K562 (cell line): Measurements from ENCODE around the gene JAKMIP2. TPM values are rescaled to one million over a fixed set of nuclear protein-coding genes. Genes with fewer than 3 reads are reported as not detected.

Source experiments
- ATAC-seq: fragments of 200-7000 bp; cut with Tn5 transposase; 3 replicates; pipeline ENCODE4 v1.9.1; 2020; ENCODE audit warnings: moderate library complexity
- BruUV-seq: library from RNA; stranded (reverse); fragments of 400-500 nt; replicated peaks from 2 replicates; lab custom pipeline; 2021; lab: Mats Ljungman, UMichigan
- CTCF ChIA-PET: fragments of 300-600 bp; formaldehyde crosslinking; extraction: SDS; loops from one replicate; lab custom pipeline; 2021; ENCODE audit warnings: low intra/inter-chr PET ratio; lab: Yijun Ruan, JAX
- POLR2A ChIA-PET: fragments of 300-600, 350-650 bp; sonication (Branson Sonifier 250); formaldehyde crosslinking; extraction: SDS; loops from one replicate; lab custom pipeline; 2021; ENCODE audit warnings: antibody characterized with exemption, inconsistent platforms; lab: Yijun Ruan, JAX
- DNase-seq, 4 experiments: peaks; one replicate each; pipeline versions ENCODE4 v3.0.0 to v3.0.0-alpha.2; 2011 to 2018; ENCODE audit warnings: low spot score in 3 of 4, mixed read lengths in 3 of 4; ENCODE audit errors: extremely low read depth in 1 of 4
- FAIRE-seq: peaks from 2 replicates; lab custom pipeline; 2011; peaks lifted over from hg19 to GRCh38; lab: Jason Lieb, UNC
- H2AFZ ChIP-seq: 2 replicates; pipeline ENCODE4 v1.6.0; 2011; ENCODE audit warnings: low read depth, low read length, control low read depth, inconsistent platforms
- H3K27ac ChIP-seq: fragments of 200-600 bp; 3 replicates; pipeline ENCODE4 v1.8.0; 2011; ENCODE audit warnings: low read depth, mild to moderate bottlenecking, control low read depth, inconsistent platforms, low read length, moderate library complexity, mixed read lengths; ENCODE audit errors: extremely low read depth
- H3K27me3 ChIP-seq, 2 experiments: fragments of 300-600 bp in 1 of 2; 2 replicates in 1 of 2; 3 replicates in 1 of 2; pipeline versions ENCODE4 v1.6.0 to v1.8.0; 2011; ENCODE audit warnings: inconsistent platforms in 2 of 2, low read length in 2 of 2, mild to moderate bottlenecking in 1 of 2, mixed read lengths in 1 of 2, moderate library complexity in 1 of 2; ENCODE audit not compliant: control insufficient read depth in 2 of 2, insufficient read depth in 2 of 2
- H3K36me3 ChIP-seq: fragments of 300-600 bp; 3 replicates; pipeline ENCODE4 v1.8.0; 2011; ENCODE audit warnings: mild to moderate bottlenecking, low read length, inconsistent platforms; ENCODE audit not compliant: control insufficient read depth, insufficient read depth
- H3K4me1 ChIP-seq, 2 experiments: fragments of 200-600 bp in 1 of 2; replicated peaks in 1 of 2; 2 replicates in 1 of 2; 3 replicates in 1 of 2; pipeline versions ENCODE4 v1.5.1 to v1.8.0; 2011; ENCODE audit warnings: inconsistent platforms in 2 of 2, low read length in 2 of 2, mild to moderate bottlenecking in 1 of 2, mixed read lengths in 1 of 2, moderate library complexity in 1 of 2; ENCODE audit not compliant: control insufficient read depth in 2 of 2, insufficient read depth in 2 of 2
- H3K4me2 ChIP-seq: 2 replicates; pipeline ENCODE4 v1.6.1; 2011; ENCODE audit warnings: low read length, control low read depth, inconsistent platforms, mixed read lengths; ENCODE audit not compliant: insufficient read depth
- H3K4me3 ChIP-seq: fragments of 200-600 bp; sonication (generic), shearing (Covaris generic); 2 replicates; pipeline ENCODE4 v1.5.1; 2016; ENCODE audit warnings: control low read depth, inconsistent platforms
- H3K79me2 ChIP-seq: fragments of 200-600 bp; 3 replicates; pipeline ENCODE4 v1.8.0; 2011; ENCODE audit warnings: low read length, inconsistent platforms; ENCODE audit not compliant: control insufficient read depth, insufficient read depth
- H3K9ac ChIP-seq, 2 experiments: 2 replicates each; pipeline versions ENCODE4 v1.6.0 to v1.6.1; 2011; ENCODE audit warnings: low read depth in 2 of 2, low read length in 2 of 2, control low read depth in 1 of 2, inconsistent platforms in 1 of 2, mild to moderate bottlenecking in 1 of 2, mixed read lengths in 1 of 2; ENCODE audit not compliant: insufficient read depth in 1 of 2
- H3K9me1 ChIP-seq: one replicate; pipeline ENCODE4 v1.6.0; 2011; ENCODE audit warnings: inconsistent platforms, mild to moderate bottlenecking, low read length, moderate library complexity; ENCODE audit not compliant: control insufficient read depth, insufficient read depth
- H3K9me3 ChIP-seq: replicated peaks from 2 replicates; pipeline ENCODE4 v1.5.1; 2011; ENCODE audit warnings: low read depth, low read length, inconsistent platforms; ENCODE audit not compliant: control insufficient read depth, insufficient read depth
- H4K20me1 ChIP-seq: replicated peaks from 2 replicates; pipeline ENCODE4 v1.6.1; 2011; ENCODE audit warnings: low read length, inconsistent platforms, mixed read lengths; ENCODE audit not compliant: control insufficient read depth, insufficient read depth
- EWSR1 ChIP-seq: fragments of 450-650 bp; IDR thresholded peaks from 2 replicates; pipeline ENCODE4 v1.6.1; 2018; ENCODE audit warnings: borderline replicate concordance, mild to moderate bottlenecking, low read depth, moderate library complexity; ENCODE audit not compliant: partially characterized antibody
- FOXJ3 ChIP-seq: sonication (generic); formaldehyde crosslinking; IDR thresholded peaks from 2 replicates; pipeline ENCODE4 v1.4.0; 2020; ENCODE audit warnings: mild to moderate bottlenecking, missing genetic modification reagents
- HNRNPK ChIP-seq: fragments of 200-400 bp; formaldehyde crosslinking; IDR thresholded peaks from one replicate; pipeline ENCODE4 v1.6.1; 2018; ENCODE audit warnings: mild to moderate bottlenecking, low read depth, low read length; ENCODE audit not compliant: poor library complexity, severe bottlenecking
- JUNB ChIP-seq: fragments of 450-650 bp; formaldehyde crosslinking; conservative IDR thresholded peaks from 2 replicates; pipeline ENCODE4 v1.4.0; 2020; ENCODE audit warnings: mild to moderate bottlenecking
- NFATC3 ChIP-seq: fragments of 450-650 bp; IDR thresholded peaks from 2 replicates; pipeline ENCODE4 v1.6.1; 2017; ENCODE audit warnings: mild to moderate bottlenecking
- NFIX ChIP-seq: fragments of 250-450 bp; sonication (Bioruptor Pico); IDR thresholded peaks from 2 replicates; pipeline ENCODE4 v1.4.0; 2020; ENCODE audit warnings: low read depth, mild to moderate bottlenecking, moderate library complexity
- RBFOX2 ChIP-seq: fragments of 200-400 bp; formaldehyde crosslinking; IDR thresholded peaks from 2 replicates; pipeline ENCODE4 v1.6.1; 2017; ENCODE audit warnings: low read depth, mild to moderate bottlenecking, low read length, moderate library complexity
- SAP30 ChIP-seq: fragments of 200-600 bp; sonication (generic); IDR thresholded peaks from 2 replicates; pipeline ENCODE4 v1.6.1; 2012; ENCODE audit warnings: borderline replicate concordance, low read depth, mild to moderate bottlenecking, moderate library complexity, low read length, control low read depth, inconsistent platforms; ENCODE audit not compliant: insufficient read depth, poor library complexity, severe bottlenecking
- TRIM28 ChIP-seq: fragments of 450-650 bp; IDR thresholded peaks from 2 replicates; pipeline ENCODE4 v1.6.1; 2017
- ZC3H4 ChIP-seq: sonication (generic); formaldehyde crosslinking; IDR thresholded peaks from 2 replicates; pipeline ENCODE4 v1.9.0; 2021; ENCODE audit warnings: missing genetic modification reagents, borderline replicate concordance
- ZNF41 ChIP-seq: fragments of 250-450 bp; sonication (Bioruptor Pico); conservative IDR thresholded peaks from 2 replicates; pipeline ENCODE4 v1.4.0; 2020; ENCODE audit warnings: mild to moderate bottlenecking
- WGBS: fragments of 100-300 bp; shearing (Covaris generic); methylation state at CpG from one replicate; pipeline ENCODE4 v1.1.6; 2016; ENCODE audit warnings: low coverage, mixed read lengths; ENCODE audit not compliant: insufficient coverage; ENCODE audit errors: missing lambda C conversion rate; 5-methylcytosine and 5-hydroxymethylcytosine counted together
- in situ Hi-C: fragments of 300-500 bp; cut with MboI; formaldehyde crosslinking; loops from 4 replicates; pipeline ENCODE4 v1.15.0; 2018; ENCODE audit warnings: inconsistent platforms, mixed read lengths
- intact Hi-C: fragments of 100-400 bp; cut with micrococcal nuclease; formaldehyde crosslinking; loops from 2 replicates; pipeline ENCODE4 v1.14.2; 2022
- polyA plus RNA-seq, 8 experiments: library from polyadenylated mRNA; depleted of rRNA in 4 of 8; stranded (reverse) in 5 of 8; unstranded in 3 of 8; fragments of >200 nt; fragmentation: Nextera tagmentation in 2 of 8; fragmentation: Illumina TruSeq in 1 of 8; extraction: Ambion mirVana in 2 of 8; extraction: Trizol in 1 of 8; gene quantifications; 2 replicates each; pipeline versions ENCODE4 v1.2.1 to v1.2.3, GENCODE V29; 2011 to 2014; ENCODE audit warnings: inconsistent platforms in 1 of 8, missing spikeins in 1 of 8
- total RNA-seq, 7 experiments: library from RNA; depleted of rRNA in 6 of 7; stranded (reverse); fragments of >200 nt in 6 of 7; fragmentation: Illumina TruSeq in 2 of 7; extraction: Trizol in 2 of 7; gene quantifications; 2 replicates each; pipeline versions ENCODE4 v1.2.1 to v1.2.3, GENCODE V29; 2011 to 2021; ENCODE audit warnings: low replicate concordance in 1 of 7
- TF ChIP-seq, protein P1 (sequence below): fragments of 250-450 bp; sonication (Bioruptor Pico); IDR thresholded peaks from 2 replicates; pipeline ENCODE4 v1.4.0; 2020
- TF ChIP-seq, protein P2 (sequence below): IDR thresholded peaks from 2 replicates; pipeline ENCODE4 v1.6.1; 2014; ENCODE audit warnings: antibody characterized with exemption

The JAKMIP2 gene
- total and polyA plus RNA-seq, 9 of the 15 experiments (the other 6 are each of a cell fraction or from before 2014, with no cell fraction given), result not detected

DNA sequence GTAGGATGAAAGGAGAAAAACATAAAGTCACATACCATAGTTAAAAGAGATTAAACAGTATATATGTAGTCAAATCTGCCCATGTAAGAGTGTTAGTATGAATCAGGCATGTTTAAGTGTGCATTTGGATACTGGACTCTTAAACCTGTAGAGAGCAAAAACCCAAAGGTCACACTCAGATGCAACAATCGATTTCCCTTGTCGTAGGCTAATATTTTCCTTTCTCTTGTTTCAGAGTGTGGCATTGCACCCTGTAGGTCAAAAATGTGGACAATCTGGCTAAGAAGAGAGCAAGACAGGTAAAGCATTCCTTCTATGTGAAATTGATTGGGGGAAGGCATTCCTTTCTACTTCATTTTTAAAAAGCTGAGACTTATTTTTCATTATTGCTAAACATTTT is 8.9 kb downstream of the JAKMIP2 start:
- H4K20me1 ChIP-seq, result no peaks in the 10 kb centered on the region
- H3K9me3 ChIP-seq, result no peaks in the 10 kb centered on the region
- in situ Hi-C loops (no loop called here), intact Hi-C loops (no loop called here)
- H3K9ac ChIP-seq, result no peak overlapping the region
- ATAC-seq (no peak), DNase-seq (no peak), FAIRE-seq (no peak)
- H3K79me2 ChIP-seq, result no peaks in the 10 kb centered on the region
- no peaks in the 10 kb centered on the region for H3K27me3 ChIP-seq
- H3K27ac ChIP-seq, result no peak overlapping the region
- H2AFZ ChIP-seq, result no peak overlapping the region
- H3K4me3 ChIP-seq, result no peak overlapping the region
- no peaks in the 10 kb centered on the region for H3K4me1 ChIP-seq
- H3K36me3 ChIP-seq, result no peaks in the 10 kb centered on the region
- POLR2A ChIA-PET, result no interaction called here
- H3K4me2 ChIP-seq, result no peak overlapping the region
- no peaks in the 10 kb centered on the region for H3K9me1 ChIP-seq
- TF ChIP-seq FOXJ3, result no peak
- no peak for TF ChIP-seq HNRNPK
- TF ChIP-seq, protein P1, sequence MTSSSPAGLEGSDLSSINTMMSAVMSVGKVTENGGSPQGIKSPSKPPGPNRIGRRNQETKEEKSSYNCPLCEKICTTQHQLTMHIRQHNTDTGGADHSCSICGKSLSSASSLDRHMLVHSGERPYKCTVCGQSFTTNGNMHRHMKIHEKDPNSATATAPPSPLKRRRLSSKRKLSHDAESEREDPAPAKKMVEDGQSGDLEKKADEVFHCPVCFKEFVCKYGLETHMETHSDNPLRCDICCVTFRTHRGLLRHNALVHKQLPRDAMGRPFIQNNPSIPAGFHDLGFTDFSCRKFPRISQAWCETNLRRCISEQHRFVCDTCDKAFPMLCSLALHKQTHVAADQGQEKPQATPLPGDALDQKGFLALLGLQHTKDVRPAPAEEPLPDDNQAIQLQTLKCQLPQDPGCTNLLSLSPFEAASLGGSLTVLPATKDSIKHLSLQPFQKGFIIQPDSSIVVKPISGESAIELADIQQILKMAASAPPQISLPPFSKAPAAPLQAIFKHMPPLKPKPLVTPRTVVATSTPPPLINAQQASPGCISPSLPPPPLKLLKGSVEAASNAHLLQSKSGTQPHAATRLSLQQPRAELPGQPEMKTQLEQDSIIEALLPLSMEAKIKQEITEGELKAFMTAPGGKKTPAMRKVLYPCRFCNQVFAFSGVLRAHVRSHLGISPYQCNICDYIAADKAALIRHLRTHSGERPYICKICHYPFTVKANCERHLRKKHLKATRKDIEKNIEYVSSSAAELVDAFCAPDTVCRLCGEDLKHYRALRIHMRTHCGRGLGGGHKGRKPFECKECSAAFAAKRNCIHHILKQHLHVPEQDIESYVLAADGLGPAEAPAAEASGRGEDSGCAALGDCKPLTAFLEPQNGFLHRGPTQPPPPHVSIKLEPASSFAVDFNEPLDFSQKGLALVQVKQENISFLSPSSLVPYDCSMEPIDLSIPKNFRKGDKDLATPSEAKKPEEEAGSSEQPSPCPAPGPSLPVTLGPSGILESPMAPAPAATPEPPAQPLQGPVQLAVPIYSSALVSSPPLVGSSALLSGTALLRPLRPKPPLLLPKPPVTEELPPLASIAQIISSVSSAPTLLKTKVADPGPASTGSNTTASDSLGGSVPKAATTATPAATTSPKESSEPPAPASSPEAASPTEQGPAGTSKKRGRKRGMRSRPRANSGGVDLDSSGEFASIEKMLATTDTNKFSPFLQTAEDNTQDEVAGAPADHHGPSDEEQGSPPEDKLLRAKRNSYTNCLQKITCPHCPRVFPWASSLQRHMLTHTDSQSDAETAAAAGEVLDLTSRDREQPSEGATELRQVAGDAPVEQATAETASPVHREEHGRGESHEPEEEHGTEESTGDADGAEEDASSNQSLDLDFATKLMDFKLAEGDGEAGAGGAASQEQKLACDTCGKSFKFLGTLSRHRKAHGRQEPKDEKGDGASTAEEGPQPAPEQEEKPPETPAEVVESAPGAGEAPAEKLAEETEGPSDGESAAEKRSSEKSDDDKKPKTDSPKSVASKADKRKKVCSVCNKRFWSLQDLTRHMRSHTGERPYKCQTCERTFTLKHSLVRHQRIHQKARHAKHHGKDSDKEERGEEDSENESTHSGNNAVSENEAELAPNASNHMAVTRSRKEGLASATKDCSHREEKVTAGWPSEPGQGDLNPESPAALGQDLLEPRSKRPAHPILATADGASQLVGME (CRISPR knock-in tag), result no peak
- TF ChIP-seq SAP30, result no peak
- no peak for TF ChIP-seq NFATC3
- no peak for TF ChIP-seq TRIM28
- TF ChIP-seq NFIX, result no peak
- TF ChIP-seq ZNF41, result no peak
- TF ChIP-seq EWSR1, result no peak
- no peak for TF ChIP-seq RBFOX2
- TF ChIP-seq ZC3H4, result no peak
- no peak for TF ChIP-seq JUNB (CRISPR knock-in tag)
- TF ChIP-seq, protein P2, sequence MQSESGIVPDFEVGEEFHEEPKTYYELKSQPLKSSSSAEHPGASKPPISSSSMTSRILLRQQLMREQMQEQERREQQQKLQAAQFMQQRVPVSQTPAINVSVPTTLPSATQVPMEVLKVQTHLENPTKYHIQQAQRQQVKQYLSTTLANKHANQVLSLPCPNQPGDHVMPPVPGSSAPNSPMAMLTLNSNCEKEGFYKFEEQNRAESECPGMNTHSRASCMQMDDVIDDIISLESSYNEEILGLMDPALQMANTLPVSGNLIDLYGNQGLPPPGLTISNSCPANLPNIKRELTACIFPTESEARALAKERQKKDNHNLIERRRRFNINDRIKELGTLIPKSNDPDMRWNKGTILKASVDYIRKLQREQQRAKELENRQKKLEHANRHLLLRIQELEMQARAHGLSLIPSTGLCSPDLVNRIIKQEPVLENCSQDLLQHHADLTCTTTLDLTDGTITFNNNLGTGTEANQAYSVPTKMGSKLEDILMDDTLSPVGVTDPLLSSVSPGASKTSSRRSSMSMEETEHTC, result no peak
- TF ChIP-seq, all 486 proteins: peak for 0
- BruUV-seq, result no TSS peak
- CTCF ChIA-PET, result no interaction called here
- 0% methylated on average over 2 of the region's 2 CpGs for WGBS
